GM23338 (cell line): ENCODE results near the gene ADPGK. TPM values are rescaled to one million over a fixed set of nuclear protein-coding genes. Genes with fewer than 3 reads are reported as not detected.

Experiments used
- ATAC-seq: fragments of 200-7000 bp; cut with Tn5 transposase; 3 replicates; pipeline ENCODE4 v1.9.1; 2020
- DNase-seq: peaks from one replicate; pipeline ENCODE4 v3.0.0-alpha.2; 2015; ENCODE audit warnings: low spot score
- H2AFZ ChIP-seq: fragments of 200-600 bp; sonication (generic); 2 replicates; pipeline ENCODE4 v1.8.0; 2016; ENCODE audit warnings: antibody characterized with exemption, mild to moderate bottlenecking, moderate library complexity
- H3F3A ChIP-seq: fragments of 200-600 bp; sonication (generic); replicated peaks from 2 replicates; pipeline ENCODE4 v1.8.0; 2017; ENCODE audit warnings: antibody characterized with exemption, mixed run types, low read depth
- H3K27ac ChIP-seq: fragments of 200-600 bp; sonication (generic); 2 replicates; pipeline ENCODE4 v1.6.1; 2016; ENCODE audit warnings: low read depth
- H3K27me3 ChIP-seq: fragments of 200-600 bp; sonication (generic); 2 replicates; pipeline ENCODE4 v1.8.0; 2016; ENCODE audit warnings: mild to moderate bottlenecking, mixed run types, moderate library complexity; ENCODE audit not compliant: insufficient read depth
- H3K36me3 ChIP-seq: fragments of 200-600 bp; sonication (generic); 2 replicates; pipeline ENCODE4 v1.8.0; 2016; ENCODE audit warnings: mild to moderate bottlenecking; ENCODE audit not compliant: insufficient read depth
- H3K4me1 ChIP-seq: fragments of 200-600 bp; sonication (generic); 2 replicates; pipeline ENCODE4 v1.8.0; 2016; ENCODE audit warnings: mild to moderate bottlenecking, moderate library complexity; ENCODE audit not compliant: insufficient read depth
- H3K4me2 ChIP-seq: fragments of 200-600 bp; sonication (generic); 2 replicates; pipeline ENCODE4 v1.7.1; 2017; ENCODE audit warnings: mixed run types
- H3K4me3 ChIP-seq: fragments of 200-600 bp; sonication (generic); 2 replicates; pipeline ENCODE4 v1.6.1; 2016; ENCODE audit warnings: mixed run types
- H3K79me2 ChIP-seq: fragments of 200-600 bp; sonication (generic); replicated peaks from 2 replicates; pipeline ENCODE4 v1.8.0; 2017; ENCODE audit warnings: mild to moderate bottlenecking; ENCODE audit not compliant: insufficient read depth
- H3K9me2 ChIP-seq: fragments of 200-600 bp; sonication (generic); 2 replicates; pipeline ENCODE4 v1.8.0; 2017; ENCODE audit not compliant: insufficient read depth
- H4K20me1 ChIP-seq: fragments of 200-600 bp; sonication (generic); replicated peaks from 2 replicates; pipeline ENCODE4 v1.8.0; 2017; ENCODE audit warnings: mild to moderate bottlenecking; ENCODE audit not compliant: insufficient read depth
- H3K27ac Mint-ChIP-seq: 2 replicates; pipeline ENCODE4 v1.8.0; 2020; ENCODE audit warnings: inconsistent platforms, mild to moderate bottlenecking, moderate library complexity, mixed read lengths
- H3K27me3 Mint-ChIP-seq: 3 replicates; pipeline ENCODE4 v1.8.0; 2022; ENCODE audit warnings: low read depth, mild to moderate bottlenecking, moderate library complexity, mixed read lengths, inconsistent platforms; ENCODE audit not compliant: insufficient read depth, poor library complexity
- H3K36me3 Mint-ChIP-seq: 3 replicates; pipeline ENCODE4 v1.8.0; 2021; ENCODE audit warnings: low read depth, mild to moderate bottlenecking, inconsistent platforms, moderate library complexity, mixed read lengths
- H3K4me1 Mint-ChIP-seq: 3 replicates; pipeline ENCODE4 v1.8.0; 2020; ENCODE audit warnings: mild to moderate bottlenecking, inconsistent platforms, mixed read lengths
- H3K4me3 Mint-ChIP-seq: 3 replicates; pipeline ENCODE4 v1.8.0; 2021; ENCODE audit warnings: moderate library complexity, mild to moderate bottlenecking, inconsistent platforms, mixed read lengths
- H3K9me3 Mint-ChIP-seq: 3 replicates; pipeline ENCODE4 v1.8.0; 2020; ENCODE audit warnings: moderate library complexity, mild to moderate bottlenecking, inconsistent platforms, mixed read lengths
- CREB1 ChIP-seq: fragments of 250-450 bp; sonication (Bioruptor Pico); IDR thresholded peaks from 2 replicates; pipeline ENCODE4 v1.5.0; 2020; ENCODE audit warnings: low read depth, mild to moderate bottlenecking, moderate library complexity
- ETS1 ChIP-seq: IDR thresholded peaks from 2 replicates; pipeline ENCODE4 v1.6.1; 2016; ENCODE audit warnings: antibody characterized with exemption
- EZH2 ChIP-seq: fragments of 200-600 bp; sonication (generic); IDR thresholded peaks from one replicate; pipeline ENCODE4 v1.8.0; 2017; ENCODE audit warnings: antibody characterized with exemption, mild to moderate bottlenecking, low read depth; ENCODE audit not compliant: unreplicated experiment
- EZH2phosphoT487 ChIP-seq: fragments of 200-600 bp; sonication (generic); IDR thresholded peaks from one replicate; pipeline ENCODE4 v1.8.1; 2018; ENCODE audit warnings: antibody characterized with exemption; ENCODE audit not compliant: unreplicated experiment
- NANOG ChIP-seq: IDR thresholded peaks from 2 replicates; pipeline ENCODE4 v1.6.1; 2016; ENCODE audit warnings: antibody characterized with exemption, borderline replicate concordance
- STAT1 ChIP-seq: IDR thresholded peaks from one replicate; pipeline ENCODE4 v1.6.1; 2016; ENCODE audit warnings: antibody characterized with exemption; ENCODE audit not compliant: unreplicated experiment
- ZNF331 ChIP-seq: fragments of 250-450 bp; sonication (Bioruptor Pico); IDR thresholded peaks from 2 replicates; pipeline ENCODE4 v1.5.0; 2020; ENCODE audit warnings: low read depth, mild to moderate bottlenecking, moderate library complexity
- polyA plus RNA-seq: library from polyadenylated mRNA; unstranded; fragments of >200 nt; fragmentation: Nextera tagmentation; extraction: Ambion mirVana; gene quantifications from 2 replicates; pipeline ENCODE4 v1.2.1, GENCODE V29; 2016
- total RNA-seq: library from RNA; depleted of rRNA; stranded (reverse); fragments of >200 nt; shearing (Covaris generic); gene quantifications from 2 replicates; pipeline ENCODE4 v1.2.3, GENCODE V29; 2014

The ADPGK gene
- total and polyA plus RNA-seq, 2 experiments from 2014 or later = 21.5 to 57.0 TPM

- TF ChIP-seq EZH2 (no peak), ZNF331 (CRISPR knock-in tag) (no peak), CREB1 (no peak)
Measured at GRCh38 chr15:72737723-72738122, 45.8 kb downstream of the ADPGK start (continued).

- Histone ChIP-seq H2AFZ (no peak overlapping the region), H3K36me3 (peaks cover 19% of the 10 kb centered on the region; the same call in 1 of the 2 replicates), H3K27ac (no peak overlapping the region), H4K20me1 (no peaks in the 10 kb centered on the region; the same call in none of the 2 replicates), H3K4me1 (no peaks in the 10 kb centered on the region), H3F3A (no peaks in the 10 kb centered on the region), H3K4me2 (no peak overlapping the region), H3K9me2 (no peaks in the 10 kb centered on the region), H3K4me3 (no peak overlapping the region), H3K79me2 (no peaks in the 10 kb centered on the region), H3K27me3 (no peaks in the 10 kb centered on the region)
- Mint-ChIP-seq H3K27ac (no peak overlapping the region), H3K4me3 (no peak overlapping the region), H3K9me3 (peaks cover 15% of the 10 kb centered on the region; the same call in 2 of the 3 replicates), H3K4me1 (no peaks in the 10 kb centered on the region), H3K36me3 (peaks cover 64% of the 10 kb centered on the region), H3K27me3 (peaks cover 7% of the 10 kb centered on the region)
- no peak for ATAC-seq
- no peak for TF ChIP-seq ETS1
- no peak for TF ChIP-seq STAT1
- no peak for TF ChIP-seq EZH2
- DNase-seq = no peak
Measured at GRCh38 chr15:72737061-72737460, 46.5 kb downstream of the ADPGK start.

- ATAC-seq = no peak
Measured at GRCh38 chr15:72735111-72735510, 48.4 kb downstream of the ADPGK start.

More at GRCh38 chr15:72735111-72735510, 48.4 kb downstream of the ADPGK start:
- no peak overlapping the region for H3K4me3 ChIP-seq
- no peak overlapping the region for H2AFZ ChIP-seq
- H3K27me3 ChIP-seq = no peaks in the 10 kb centered on the region
- no peaks in the 10 kb centered on the region for H3K4me1 Mint-ChIP-seq
- H3K4me2 ChIP-seq = no peak overlapping the region
- no peaks in the 10 kb centered on the region for H3K79me2 ChIP-seq
- H3K27ac ChIP-seq = no peak overlapping the region
- no peaks in the 10 kb centered on the region for H3K4me1 ChIP-seq
- H3K9me2 ChIP-seq = no peaks in the 10 kb centered on the region
- no peak for DNase-seq
- H4K20me1 ChIP-seq = no peaks in the 10 kb centered on the region; the same call in none of the 2 replicates
- H3K27ac Mint-ChIP-seq = no peak overlapping the region
- peaks cover 3% of the 10 kb centered on the region for H3K27me3 Mint-ChIP-seq
- no peaks in the 10 kb centered on the region for H3F3A ChIP-seq
- peaks cover 52% of the 10 kb centered on the region for H3K36me3 Mint-ChIP-seq
- no peaks in the 10 kb centered on the region; the same call in 2 of the 3 replicates for H3K9me3 Mint-ChIP-seq
- no peak overlapping the region for H3K4me3 Mint-ChIP-seq
- no peak for TF ChIP-seq STAT1
- no peak for TF ChIP-seq NANOG
- no peak for TF ChIP-seq ZNF331 (CRISPR knock-in tag)
- no peak for TF ChIP-seq EZH2phosphoT487
- H3K36me3 ChIP-seq = peaks cover 28% of the 10 kb centered on the region
